Kidney (tissue), 14 donors: Measurements from ENCODE around the gene MYL7. TPM values are rescaled to one million over a fixed set of nuclear protein-coding genes. Genes with fewer than 3 reads are reported as not detected.
A peak's percentile ranks its signal among the peaks of the same experiment; 100 is the strongest.

Experiments used
- DNase-seq, 5 donors: peaks; one replicate each; pipeline ENCODE4 v3.0.0-alpha.2; 2013 to 2020
- FAIRE-seq: peaks from 2 replicates; lab custom pipeline; 2012; peaks lifted over from hg19 to GRCh38; lab: Jason Lieb, UNC
- H3K27ac ChIP-seq, 2 donors: one replicate each; pipeline ENCODE4 v1.7.0; 2013; ENCODE audit warnings: low read depth in 2 of 2, low read length in 2 of 2, inconsistent platforms in 1 of 2
- H3K27me3 ChIP-seq: one replicate; pipeline ENCODE4 v1.7.1; 2013; ENCODE audit warnings: low read length, inconsistent platforms; ENCODE audit not compliant: control insufficient read depth, insufficient read depth
- H3K36me3 ChIP-seq, 3 donors: one replicate each; pipeline versions ENCODE4 v1.7.0 to v1.7.1; 2013; ENCODE audit warnings: low read length in 3 of 3, control low read depth in 1 of 3, inconsistent platforms in 1 of 3; ENCODE audit not compliant: insufficient read depth in 3 of 3, control insufficient read depth in 2 of 3
- H3K4me1 ChIP-seq, 3 donors: one replicate each; pipeline versions ENCODE4 v1.7.0 to v1.7.1; 2013; ENCODE audit warnings: low read length in 3 of 3, inconsistent platforms in 1 of 3, low read depth in 1 of 3; ENCODE audit not compliant: control insufficient read depth in 2 of 3, insufficient read depth in 2 of 3
- H3K4me3 ChIP-seq, 3 donors: one replicate each; pipeline versions ENCODE4 v1.7.0 to v1.8.1; 2013; ENCODE audit warnings: low read length in 3 of 3, control low read depth in 1 of 3, inconsistent platforms in 1 of 3
- H3K9ac ChIP-seq, 3 donors: one replicate each; pipeline versions ENCODE4 v1.7.0 to v1.7.1; 2013; ENCODE audit warnings: low read length in 3 of 3, control low read depth in 1 of 3, inconsistent platforms in 1 of 3
- H3K9me3 ChIP-seq, 3 donors: one replicate each; pipeline versions ENCODE4 v1.7.0 to v1.7.1; 2013; ENCODE audit warnings: low read length in 3 of 3, control low read depth in 1 of 3, inconsistent platforms in 1 of 3; ENCODE audit not compliant: control insufficient read depth in 2 of 3, insufficient read depth in 1 of 3
- intact Hi-C: fragments of 100-400 bp; cut with DNase I; formaldehyde crosslinking; loops from one replicate; pipeline ENCODE4 v1.11.1; 2022
- polyA plus RNA-seq: library from polyadenylated mRNA; stranded (reverse); fragments of 350-450 nt; fragmentation: Illumina TruSeq; extraction: RNeasy Lipid Tissue Mini Kit (QIAGEN cat#74804); gene quantifications from one replicate; pipeline ENCODE4 v1.2.3, GENCODE V29; 2014; ENCODE audit warnings: low read depth, low replicate concordance; ENCODE audit not compliant: insufficient read depth
- total RNA-seq: library from RNA; stranded (reverse); fragmentation: NEBNext Ultra II Directional; extraction: Animal tissue kit (Norgen Biotek cat#: 25700); gene quantifications from one replicate; pipeline ENCODE4 v1.2.1, GENCODE V29; 2021
- TF ChIP-seq, protein P1 (sequence below): IDR thresholded peaks from 3 replicates; pipeline ENCODE4 v1.5.1; 2012; ENCODE audit warnings: mild to moderate bottlenecking, moderate library complexity, borderline replicate concordance; ENCODE audit not compliant: insufficient read depth; ENCODE audit errors: extremely low read depth
- donor health status: control.
- donor health status: control.
- donor health status: control.
- donor health status: control.
- donor health status: control.
- donor health status: DM: yes; HTN: yes; CAD: no.
- donor health status: Normal renal cell carcinoma (clear cell type).

MYL7 gene
- total and polyA plus RNA-seq, 2 donors from 2014 or later, result not detected

DNA sequence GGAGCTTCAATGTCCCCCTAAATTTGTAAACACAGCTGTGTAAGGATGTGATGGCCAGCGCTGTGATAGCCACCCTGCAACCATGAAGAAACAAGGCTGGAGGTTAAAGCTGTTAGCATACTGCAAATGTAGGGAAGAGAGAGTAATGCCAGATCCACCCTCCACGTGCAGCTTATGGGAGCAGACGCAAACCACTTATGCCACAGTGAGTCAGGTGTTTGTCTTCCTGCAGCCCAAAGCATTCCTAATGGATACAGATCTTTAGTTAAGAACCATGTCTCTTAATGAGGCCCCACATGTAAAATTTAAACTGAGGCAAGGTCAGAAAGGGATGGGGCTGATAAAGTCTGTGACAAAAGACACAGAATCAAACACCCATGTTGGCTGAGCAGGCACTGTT, 13.6 kb upstream of the MYL7 start:
- intact Hi-C loops, result no loop called here
- FAIRE-seq (no peak), DNase-seq (no peak)
- TF ChIP-seq, protein P1, sequence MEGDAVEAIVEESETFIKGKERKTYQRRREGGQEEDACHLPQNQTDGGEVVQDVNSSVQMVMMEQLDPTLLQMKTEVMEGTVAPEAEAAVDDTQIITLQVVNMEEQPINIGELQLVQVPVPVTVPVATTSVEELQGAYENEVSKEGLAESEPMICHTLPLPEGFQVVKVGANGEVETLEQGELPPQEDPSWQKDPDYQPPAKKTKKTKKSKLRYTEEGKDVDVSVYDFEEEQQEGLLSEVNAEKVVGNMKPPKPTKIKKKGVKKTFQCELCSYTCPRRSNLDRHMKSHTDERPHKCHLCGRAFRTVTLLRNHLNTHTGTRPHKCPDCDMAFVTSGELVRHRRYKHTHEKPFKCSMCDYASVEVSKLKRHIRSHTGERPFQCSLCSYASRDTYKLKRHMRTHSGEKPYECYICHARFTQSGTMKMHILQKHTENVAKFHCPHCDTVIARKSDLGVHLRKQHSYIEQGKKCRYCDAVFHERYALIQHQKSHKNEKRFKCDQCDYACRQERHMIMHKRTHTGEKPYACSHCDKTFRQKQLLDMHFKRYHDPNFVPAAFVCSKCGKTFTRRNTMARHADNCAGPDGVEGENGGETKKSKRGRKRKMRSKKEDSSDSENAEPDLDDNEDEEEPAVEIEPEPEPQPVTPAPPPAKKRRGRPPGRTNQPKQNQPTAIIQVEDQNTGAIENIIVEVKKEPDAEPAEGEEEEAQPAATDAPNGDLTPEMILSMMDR, result no peak
- Histone ChIP-seq H3K4me3 (no peak overlapping the region), H3K9me3 (no peaks in the 10 kb centered on the region), H3K27me3 (no peaks in the 10 kb centered on the region), H3K4me1 (no peaks in the 10 kb centered on the region), H3K36me3 (no peaks in the 10 kb centered on the region), H3K27ac (no peak overlapping the region), H3K9ac (no peak overlapping the region)

DNA sequence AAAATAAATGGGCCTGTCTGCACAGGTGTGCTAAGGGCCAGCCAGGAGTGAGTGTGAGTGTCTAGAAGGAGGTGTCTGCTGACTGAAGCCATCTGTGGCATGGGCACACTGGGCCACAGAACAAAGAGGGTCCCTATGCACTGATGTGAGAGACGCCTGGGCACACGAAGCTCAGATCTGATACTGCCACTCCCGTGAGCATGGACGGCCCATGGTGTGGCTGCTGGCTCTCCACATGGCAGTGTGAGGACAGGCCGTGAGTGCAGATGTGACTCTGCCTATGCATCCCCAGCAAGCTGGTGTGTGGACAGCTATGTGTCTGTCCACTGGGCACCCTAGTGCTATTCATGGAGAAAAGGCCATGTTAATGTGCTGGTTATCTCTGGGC, 12.8 kb upstream of the MYL7 start:
- intact Hi-C loops, result no loop called here
- H3K36me3 ChIP-seq, result no peaks in the 10 kb centered on the region
- FAIRE-seq, result no peak
- no peak overlapping the region for H3K27ac ChIP-seq
- no peak overlapping the region for H3K4me3 ChIP-seq
- no peaks in the 10 kb centered on the region for H3K9me3 ChIP-seq
- TF ChIP-seq, protein P1, result no peak
- H3K9ac ChIP-seq, result no peak overlapping the region
- H3K27me3 ChIP-seq, result no peaks in the 10 kb centered on the region
- DNase-seq, result peak in 1 of 5 donors; percentile 24
- H3K4me1 ChIP-seq, result no peaks in the 10 kb centered on the region

DNA sequence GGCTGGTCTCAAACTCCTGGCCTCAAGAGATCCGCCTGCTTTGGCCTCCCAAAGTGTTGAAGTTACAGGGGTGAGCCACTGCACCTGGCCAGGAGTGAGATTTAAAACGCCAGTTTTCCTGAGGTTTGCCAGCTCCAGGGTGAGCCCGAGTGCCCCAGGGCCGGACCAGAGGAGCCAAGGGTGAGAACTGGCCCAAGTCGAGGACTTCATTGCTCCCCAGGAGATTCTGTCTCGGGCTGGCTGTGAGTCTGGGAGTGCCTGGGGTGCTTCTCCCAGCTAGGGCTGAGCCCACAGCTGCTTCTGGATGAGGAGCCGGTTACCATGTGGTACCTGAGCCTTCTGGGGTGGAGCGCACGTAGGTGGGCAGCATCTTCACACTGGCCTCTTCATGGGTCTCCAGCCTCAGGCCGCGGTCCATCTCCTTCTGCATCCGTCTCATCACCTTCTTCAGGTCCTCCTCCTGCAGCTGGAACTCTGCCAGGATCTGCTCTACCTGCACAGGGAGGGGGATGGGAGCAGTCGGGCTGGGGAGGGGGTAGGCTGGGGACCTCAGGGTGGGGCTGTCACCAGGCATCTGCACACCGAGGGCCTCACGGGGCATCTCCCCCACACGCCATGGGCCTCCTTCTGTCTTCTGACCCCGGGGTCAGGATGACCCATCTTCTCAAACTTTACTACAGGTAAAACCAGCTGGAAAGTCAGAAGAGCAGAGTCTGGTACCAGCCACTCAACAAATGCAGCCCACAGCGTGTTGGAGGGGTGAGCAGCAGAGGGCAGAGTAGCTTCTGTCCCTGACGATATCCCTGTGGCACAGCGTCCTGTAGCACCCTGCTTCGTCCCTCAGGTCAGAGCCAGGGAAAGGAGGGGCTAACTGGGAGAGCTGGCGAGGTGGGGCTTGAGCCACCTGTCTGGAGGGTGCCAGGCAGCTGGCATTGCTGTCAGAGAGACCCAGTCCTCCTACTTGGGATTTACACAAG, 12.1 kb upstream of the MYL7 start:
- no peak overlapping the region for H3K27ac ChIP-seq
- H3K27me3 ChIP-seq, result no peaks in the 10 kb centered on the region
- FAIRE-seq, result no peak
- DNase-seq, result peak in 1 of 5 donors; percentile 43
- H3K9me3 ChIP-seq, result no peaks in the 10 kb centered on the region
- TF ChIP-seq, protein P1, result no peak
- no peak overlapping the region for H3K9ac ChIP-seq
- no peak overlapping the region for H3K4me3 ChIP-seq
- H3K36me3 ChIP-seq, result no peaks in the 10 kb centered on the region
- intact Hi-C loops, result no loop called here
- H3K4me1 ChIP-seq, result no peaks in the 10 kb centered on the region
